MM.1S (cell line): ENCODE measurements around the gene MYLK.

Experiments used
- CTCF ChIP-seq: fragments of 300-600 bp; sonication (generic); IDR thresholded peaks from 2 replicates; pipeline ENCODE4 v1.5.1; 2016; ENCODE audit warnings: antibody characterized with exemption, low read length, mixed read lengths
- EZH2 ChIP-seq: fragments of 300-600 bp; sonication (generic); optimal IDR thresholded peaks from 2 replicates; pipeline ENCODE3; 2017; ENCODE audit warnings: low read depth, mild to moderate bottlenecking, antibody characterized with exemption, low read length, mixed read lengths
- EZH2phosphoT487 ChIP-seq: fragments of 300-600 bp; sonication (generic); IDR thresholded peaks from 2 replicates; pipeline ENCODE4 v1.6.1; 2018; ENCODE audit warnings: antibody characterized with exemption, low read length

GRCh38 chr3:123678108-123678511, 206.0 kb downstream of the MYLK start:
- no peak for TF ChIP-seq CTCF
- TF ChIP-seq EZH2, result no peak
- TF ChIP-seq EZH2phosphoT487, result no peak
